Heart left ventricle (tissue), 13 donors: ENCODE data around the gene ZMIZ1.

ENCODE experiments used
- CTCF ChIP-seq, 12 donors: fragments of 200-600 bp; sonication (generic) in 4 of 12; IDR thresholded peaks; one replicate each; pipeline versions ENCODE4 v1.5.0 to v1.8.0; 2018 to 2022; ENCODE audit warnings: antibody characterized with exemption in 12 of 12, mild to moderate bottlenecking in 5 of 12
- POLR2A ChIP-seq, 2 donors: fragments of 450-650 bp; IDR thresholded peaks; one replicate each; pipeline ENCODE4 v1.6.1; 2017; ENCODE audit warnings: antibody characterized with exemption in 2 of 2, mild to moderate bottlenecking in 2 of 2, moderate library complexity in 2 of 2
- donor health status: ischemic (EF 13 %, LVEDD 7.1; RV severe dilation, severe dysfunction).
- donor health status: DM: no; HTN: yes; CAD: no.
- donor health status: DM: no; HTN: no; CAD: no.
- donor health status: ischemic (EF 25% LVEDD 6.9; RV normal size, moderate dysfunction).
- donor health status: ischemic (EF 25% LVEDD 5.7; RV mildly dilated, moderate dysfunction).
- donor health status: ischemic (EF 35%, LVEDD 5.7; RV mildly dilated, moderate dysfunction).
- donor health status: nonischemic (EF 11% LVEDD 7.7; RV severe dilation, severe dysfunction).
- donor health status: DM: yes; HTN: yes; CAD: no.
- donor health status: PGD.
- donor health status: ischemic (EF 29% LVEDD 5.4; RV normal size, mild dysfunction).
- donor health status: nonischemic (EF 23%, LVEDD 6.1; RV moderate dilation, normal function).

- no peak for TF ChIP-seq CTCF (IDR thresholded peaks at IDR 0.05)
- no peak for TF ChIP-seq POLR2A (IDR thresholded peaks at IDR 0.05)
Observed at GRCh38 chr10:79301754-79302530, 233.2 kb downstream of the ZMIZ1 start.
